GM18498 (cell line): Measurements from ENCODE around the gene MAPK13.
"Not testable (repeated sequence)": the region's sequence is repeated elsewhere in the genome, so short reads cannot be mapped to it uniquely, and the experiment has no call there.

Experiments
- ATAC-seq: cut with Tn5 transposase; IDR thresholded peaks from one replicate; pipeline ENCODE4 v1.9.1; 2021; ENCODE audit warnings: mild to moderate bottlenecking, moderate library complexity; ENCODE audit not compliant: unreplicated experiment

MAPK13 gene

DNA sequence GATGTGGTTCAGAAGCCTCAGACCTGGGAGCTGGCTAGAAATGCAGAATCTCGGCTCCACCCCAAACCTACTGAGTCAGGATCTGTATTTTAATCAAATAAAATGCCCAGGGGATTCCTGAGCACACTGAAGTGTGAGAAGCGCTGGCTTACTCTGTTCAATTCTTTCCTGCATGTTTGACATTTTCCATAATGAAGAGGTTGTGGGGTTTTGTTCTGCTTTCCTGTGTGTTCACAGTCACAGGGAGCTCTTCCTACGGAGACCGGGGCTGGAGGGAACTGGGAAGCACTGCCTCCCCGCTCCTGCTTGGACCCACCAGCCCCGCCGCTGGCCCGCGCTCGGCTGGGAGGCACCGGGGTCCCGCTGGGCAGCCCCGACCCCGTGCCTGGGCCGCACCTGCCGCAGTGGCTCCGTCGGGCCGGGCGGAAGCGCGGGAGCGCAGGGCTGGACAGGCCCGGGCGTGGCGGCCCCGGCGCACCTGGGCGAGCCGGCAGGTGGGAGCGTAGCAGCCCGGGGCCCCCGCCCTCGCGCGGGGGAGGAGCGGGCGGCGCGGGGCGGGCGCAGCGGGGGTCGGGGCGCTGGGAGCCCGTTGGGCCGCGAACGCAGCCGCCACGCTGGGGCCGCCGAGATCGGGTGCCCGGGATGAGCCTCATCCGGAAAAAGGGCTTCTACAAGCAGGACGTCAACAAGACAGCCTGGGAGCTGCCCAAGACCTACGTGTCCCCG, at the start of gene MAPK13:
MAPK13 (plus strand) TSS at position 573 of the 726 bp plus-strand sequence; CDS start at position 643, 70 bp downstream.
- ATAC-seq: no peak

DNA sequence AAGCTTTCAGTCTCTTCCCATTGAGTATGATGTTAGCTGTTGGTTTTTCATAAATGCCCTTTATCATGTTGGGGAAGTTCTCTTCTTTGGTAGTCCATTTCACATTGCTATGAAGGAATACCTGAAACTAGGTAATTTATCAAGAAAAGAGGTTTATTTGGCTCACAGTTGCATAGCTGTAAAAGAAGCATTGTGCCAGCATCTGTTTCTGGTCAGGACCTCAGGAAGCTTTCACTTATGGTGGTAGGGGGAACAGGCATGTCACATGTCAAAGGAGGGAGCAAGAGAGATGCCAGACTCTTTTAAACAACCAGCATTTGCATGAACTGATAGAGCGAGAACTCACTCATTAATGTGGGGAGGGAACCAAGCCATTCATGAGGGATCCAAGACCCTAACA, 48.0 kb upstream of the MAPK13 start:
- no peak for ATAC-seq

DNA sequence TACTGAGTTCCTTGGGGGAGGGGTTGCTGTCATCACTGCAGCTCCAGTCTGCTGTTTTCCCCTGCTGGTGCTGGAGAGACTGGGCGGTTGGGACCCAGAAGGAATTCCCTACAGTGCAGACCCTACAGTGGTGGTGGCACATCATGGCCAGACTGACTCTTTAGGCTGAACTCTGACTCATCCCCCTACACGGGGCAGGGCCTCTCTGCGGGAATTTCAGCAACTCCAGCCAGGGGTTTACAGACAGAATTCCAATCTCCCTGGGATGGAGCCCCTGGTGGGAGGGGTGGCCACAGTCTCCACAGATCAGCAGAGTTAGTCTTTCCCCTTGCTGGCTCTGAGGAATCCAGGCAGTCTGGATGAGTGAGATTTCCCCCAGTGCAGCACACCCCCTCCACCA, 46.9 kb upstream of the MAPK13 start:
- ATAC-seq: no peak

DNA sequence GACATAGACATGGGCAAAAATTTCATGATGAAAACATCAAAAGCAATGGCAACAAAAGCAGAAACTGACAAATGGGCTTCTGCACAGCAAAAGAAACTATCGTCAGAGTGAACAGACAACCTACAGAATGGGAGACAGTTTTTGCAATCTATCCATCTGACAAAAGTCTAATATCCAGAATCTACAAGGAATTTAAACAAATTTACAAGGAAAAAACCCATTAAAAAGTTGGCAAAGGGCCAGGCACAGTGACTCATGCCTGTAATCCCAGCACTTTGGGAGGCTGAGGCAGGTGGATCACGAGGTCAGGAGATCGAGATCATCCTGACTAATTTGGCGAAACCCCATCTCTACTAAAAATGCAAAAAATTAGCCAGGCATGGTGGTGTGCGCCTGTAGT, 42.1 kb upstream of the MAPK13 start:
- ATAC-seq: not testable (repeated sequence)

GRCh38 chr6:36089048-36089447, 41.3 kb upstream of the MAPK13 start:
- no peak for ATAC-seq

DNA sequence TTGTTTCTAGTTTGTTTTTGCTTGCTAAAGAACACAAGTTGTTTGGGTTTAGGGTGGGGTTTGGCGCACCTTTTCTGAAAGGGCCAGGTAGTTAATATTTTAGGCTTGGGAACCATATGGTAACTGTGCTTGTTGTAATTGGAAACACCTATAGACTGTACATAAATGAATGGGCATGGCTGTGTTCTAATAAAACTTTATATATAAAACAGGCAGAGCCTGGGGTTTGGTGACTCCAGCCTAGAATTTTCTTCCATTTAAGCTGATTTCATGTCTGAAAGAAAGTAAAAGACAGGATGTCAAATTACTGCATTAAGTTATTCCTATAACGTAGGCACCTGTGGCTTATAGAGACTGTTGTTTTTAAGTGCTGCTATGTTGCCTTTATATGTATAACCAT, 36.1 kb upstream of the MAPK13 start:
- no peak for ATAC-seq

GRCh38 chr6:36094753-36095496, 35.4 kb upstream of the MAPK13 start:
- ATAC-seq: no peak

DNA sequence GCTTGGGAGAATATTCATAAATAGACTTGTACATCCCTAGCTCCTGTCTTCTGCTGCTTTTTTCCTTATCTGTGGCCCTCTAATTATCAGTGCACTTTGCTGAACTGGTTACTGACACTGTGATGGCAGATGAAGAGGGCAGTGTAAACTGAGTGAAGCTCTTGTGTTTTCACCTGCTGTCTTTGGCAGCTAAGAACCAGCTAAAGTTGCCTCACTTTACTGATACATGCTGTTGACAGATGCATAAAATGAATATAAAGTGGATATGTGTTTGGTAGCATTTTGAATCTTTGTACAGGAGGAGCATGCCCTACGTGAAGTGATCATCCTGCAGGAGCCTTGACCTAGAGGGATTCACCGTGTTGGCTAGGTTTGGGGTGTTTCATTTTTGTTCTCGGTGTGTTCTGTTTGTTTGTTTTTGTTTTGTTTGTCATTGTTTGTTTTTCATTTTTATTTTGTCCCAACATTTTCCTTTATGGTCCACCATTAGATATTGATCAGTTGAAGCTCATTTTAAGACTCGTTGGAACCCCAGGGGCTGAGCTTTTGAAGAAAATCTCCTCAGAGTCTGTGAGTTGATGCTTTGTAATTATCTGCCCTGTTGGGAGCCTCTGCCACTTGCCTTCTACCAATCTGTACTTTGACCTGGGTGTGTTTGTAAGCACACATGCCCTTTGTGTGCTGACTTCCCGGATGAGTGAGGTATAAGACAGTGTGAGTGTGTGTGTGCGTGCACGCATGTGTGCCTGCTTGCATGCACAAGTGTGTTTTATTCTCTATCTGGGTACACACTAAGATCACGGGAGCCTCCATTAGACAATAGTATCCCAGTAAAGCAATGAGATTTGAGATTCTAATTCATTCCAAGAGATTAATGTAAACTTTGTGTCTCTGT, 34.6 kb upstream of the MAPK13 start:
- no peak for ATAC-seq

DNA sequence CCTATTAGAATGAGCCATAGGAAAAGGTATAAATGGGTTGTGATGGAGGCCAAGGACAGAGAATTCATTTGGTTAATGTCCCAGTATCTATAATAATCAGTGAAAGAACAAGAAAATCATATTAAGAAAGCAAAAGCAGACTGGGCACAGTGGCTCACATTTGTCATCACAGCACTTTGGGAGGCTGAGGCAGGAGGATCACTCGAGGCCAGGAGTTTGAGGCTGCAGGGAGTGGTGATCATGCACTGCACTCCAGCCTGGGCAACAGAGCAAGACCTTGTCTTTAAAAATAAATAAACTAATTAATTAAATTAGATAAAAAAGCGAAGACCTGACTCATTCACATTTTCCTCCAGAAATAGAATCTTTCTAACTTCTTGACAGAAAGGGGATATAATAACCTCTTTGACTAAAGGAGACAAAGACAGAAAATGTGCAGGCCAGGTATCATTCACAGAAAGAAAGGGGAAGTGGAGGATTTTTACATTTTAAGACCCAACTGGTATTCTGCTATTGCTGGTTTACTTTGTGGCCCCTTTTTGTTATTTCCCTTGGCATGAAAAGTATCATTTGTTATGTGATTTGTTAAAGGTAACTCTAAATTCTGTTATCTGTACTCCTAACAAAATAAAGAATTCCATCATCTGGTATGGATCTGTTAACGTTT, 31.9 kb upstream of the MAPK13 start:
- no peak for ATAC-seq

DNA sequence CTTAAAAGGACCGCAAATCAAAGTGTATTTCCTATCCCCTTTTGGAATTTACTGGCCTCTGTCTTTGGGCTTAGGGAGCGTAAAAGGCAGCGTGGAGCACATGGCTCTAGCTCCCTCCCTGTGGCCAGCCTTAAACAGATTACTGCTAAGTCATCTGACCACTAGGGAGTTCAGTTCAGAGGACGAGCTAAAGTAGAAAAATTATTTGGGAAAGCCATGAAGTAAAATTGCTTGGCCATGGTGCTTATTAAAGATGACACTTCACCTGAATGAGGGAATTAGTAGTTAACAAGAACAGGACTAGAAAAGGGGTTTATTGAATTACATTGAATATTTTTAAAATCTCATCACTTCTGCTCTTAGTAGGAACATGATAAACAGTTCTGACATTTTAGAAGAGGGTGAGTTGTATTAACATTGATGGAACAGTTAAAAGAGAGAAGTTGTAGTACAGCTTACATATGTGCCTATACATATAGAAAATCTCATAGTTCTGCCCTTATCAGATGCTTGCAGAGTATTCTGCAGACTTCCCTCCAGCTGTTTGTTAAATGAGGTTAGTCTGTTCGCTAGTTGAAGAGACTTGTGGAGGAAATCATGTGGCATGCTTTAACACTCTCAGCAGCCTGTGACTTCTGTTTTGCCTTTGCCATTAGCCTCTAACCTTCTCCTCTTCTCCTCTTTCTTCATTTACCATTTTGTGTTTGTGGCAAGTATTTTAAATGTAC, 31.2 kb upstream of the MAPK13 start:
- ATAC-seq: no peak

- ATAC-seq: no peak
Measured at GRCh38 chr6:36099869-36100483, 30.3 kb upstream of the MAPK13 start.

- no peak for ATAC-seq
Measured at GRCh38 chr6:36101691-36102090, 28.6 kb upstream of the MAPK13 start.

- ATAC-seq: no peak
Measured at GRCh38 chr6:36102853-36103252, 27.5 kb upstream of the MAPK13 start.

DNA sequence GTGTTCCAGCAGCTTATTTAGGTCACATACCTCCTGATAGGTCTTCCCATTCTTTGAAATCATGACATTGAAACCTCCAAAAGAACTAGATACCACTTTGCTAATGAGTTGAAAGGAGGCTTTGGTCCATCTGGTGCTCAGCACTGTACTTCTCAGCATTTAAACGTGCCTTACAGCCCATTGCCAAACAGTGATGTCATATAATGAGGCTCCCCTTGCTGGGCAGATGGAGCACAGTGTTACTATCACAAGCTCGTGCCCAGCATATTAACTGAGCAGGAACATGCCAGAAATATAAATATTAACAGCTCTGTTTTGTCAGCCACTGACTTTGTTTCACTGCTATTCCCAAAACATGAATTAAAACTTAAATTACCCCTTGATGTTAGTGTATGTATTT, 25.5 kb upstream of the MAPK13 start:
- ATAC-seq: no peak

DNA sequence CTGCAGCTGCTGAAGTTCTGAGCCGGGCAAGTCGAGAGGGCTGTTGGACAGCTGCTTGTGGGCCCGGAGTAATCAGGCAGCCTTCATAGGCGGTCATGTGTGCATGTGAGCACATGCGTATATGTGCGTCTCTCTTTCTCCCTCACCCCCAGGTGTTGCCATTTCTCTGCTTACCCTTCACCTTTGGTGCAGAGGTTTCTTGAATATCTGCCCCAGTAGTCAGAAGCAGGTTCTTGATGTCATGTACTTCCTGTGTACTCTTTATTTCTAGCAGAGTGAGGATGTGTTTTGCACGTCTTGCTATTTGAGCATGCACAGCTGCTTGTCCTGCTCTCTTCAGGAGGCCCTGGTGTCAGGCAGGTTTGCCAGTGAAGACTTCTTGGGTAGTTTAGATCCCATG, 21.2 kb upstream of the MAPK13 start:
- peak; percentile 39 for ATAC-seq

GRCh38 chr6:36110050-36110449, 20.3 kb upstream of the MAPK13 start:
- no peak for ATAC-seq

DNA sequence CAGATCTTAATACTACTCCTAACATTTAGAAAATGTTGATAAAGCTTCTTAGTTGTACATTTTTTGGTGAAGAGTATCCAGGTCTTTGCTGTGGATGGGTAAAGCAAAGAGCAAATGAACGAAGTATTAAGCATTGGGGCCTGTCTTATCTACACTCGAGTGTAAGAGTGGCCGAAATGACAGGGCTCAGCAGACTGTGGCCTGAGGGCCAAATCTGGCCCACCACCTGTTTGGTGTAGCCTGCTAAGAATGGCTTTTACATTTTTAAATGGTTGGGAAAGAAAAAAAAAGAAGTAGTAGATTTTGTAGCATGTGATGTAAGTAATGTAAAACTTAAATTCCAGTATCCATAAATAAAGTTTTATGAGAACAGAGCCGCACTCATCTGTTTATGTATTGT, 19.4 kb upstream of the MAPK13 start:
- no peak for ATAC-seq

DNA sequence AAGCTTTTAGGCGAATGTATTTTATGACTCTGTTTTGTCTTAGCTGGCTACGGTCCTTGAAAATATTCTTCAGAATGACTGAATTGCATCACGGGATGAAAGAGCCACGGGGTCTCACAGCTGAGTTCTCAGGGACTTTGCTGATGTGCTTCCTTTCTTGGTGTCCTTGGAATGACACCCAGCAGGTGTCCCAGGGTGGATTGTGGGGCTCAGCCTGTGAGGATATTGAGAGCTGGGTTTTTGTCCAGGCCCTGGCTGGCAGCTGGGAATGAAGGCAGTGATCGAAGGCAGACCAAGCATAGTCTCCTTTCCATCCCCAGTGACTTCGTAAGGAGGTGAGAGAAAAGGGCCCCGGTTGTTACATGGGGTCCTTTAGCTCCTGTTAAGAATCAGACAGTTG, 18.8 kb upstream of the MAPK13 start:
- ATAC-seq: no peak

- ATAC-seq: no peak
Measured at GRCh38 chr6:36113049-36113448, 17.3 kb upstream of the MAPK13 start.

DNA sequence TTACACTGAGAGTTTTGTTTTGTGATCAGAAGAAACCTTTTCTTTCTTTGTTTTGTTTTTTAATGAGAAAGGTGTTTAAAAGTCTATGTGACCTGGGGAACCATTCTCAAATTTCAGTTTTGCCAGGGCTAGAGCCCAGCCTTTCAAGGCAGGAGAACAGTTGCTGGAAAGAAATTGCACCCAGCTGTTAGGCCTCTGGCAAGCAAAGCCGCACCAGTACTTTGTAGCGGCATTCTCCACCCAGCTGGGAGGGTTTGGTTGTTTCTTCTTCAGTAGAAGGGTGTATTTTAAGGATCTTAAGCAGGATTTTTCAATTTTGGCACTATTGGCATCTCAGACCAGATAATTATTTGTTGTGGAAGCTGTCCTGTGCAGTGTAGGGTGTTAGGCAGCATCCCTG, 16.6 kb upstream of the MAPK13 start:
- no peak for ATAC-seq
